GM23338 (cell line): ENCODE measurements around the gene USP32. TPM values are rescaled to one million over a fixed set of nuclear protein-coding genes. Genes with fewer than 3 reads are reported as not detected.

Source experiments
- ATAC-seq: fragments of 200-7000 bp; cut with Tn5 transposase; 3 replicates; pipeline ENCODE4 v1.9.1; 2020
- DNase-seq: peaks from one replicate; pipeline ENCODE4 v3.0.0-alpha.2; 2015; ENCODE audit warnings: low spot score
- H2AFZ ChIP-seq: fragments of 200-600 bp; sonication (generic); 2 replicates; pipeline ENCODE4 v1.8.0; 2016; ENCODE audit warnings: antibody characterized with exemption, mild to moderate bottlenecking, moderate library complexity
- H3F3A ChIP-seq: fragments of 200-600 bp; sonication (generic); replicated peaks from 2 replicates; pipeline ENCODE4 v1.8.0; 2017; ENCODE audit warnings: antibody characterized with exemption, mixed run types, low read depth
- H3K27ac ChIP-seq: fragments of 200-600 bp; sonication (generic); 2 replicates; pipeline ENCODE4 v1.6.1; 2016; ENCODE audit warnings: low read depth
- H3K27me3 ChIP-seq: fragments of 200-600 bp; sonication (generic); 2 replicates; pipeline ENCODE4 v1.8.0; 2016; ENCODE audit warnings: mild to moderate bottlenecking, mixed run types, moderate library complexity; ENCODE audit not compliant: insufficient read depth
- H3K36me3 ChIP-seq: fragments of 200-600 bp; sonication (generic); 2 replicates; pipeline ENCODE4 v1.8.0; 2016; ENCODE audit warnings: mild to moderate bottlenecking; ENCODE audit not compliant: insufficient read depth
- H3K4me1 ChIP-seq: fragments of 200-600 bp; sonication (generic); 2 replicates; pipeline ENCODE4 v1.8.0; 2016; ENCODE audit warnings: mild to moderate bottlenecking, moderate library complexity; ENCODE audit not compliant: insufficient read depth
- H3K4me2 ChIP-seq: fragments of 200-600 bp; sonication (generic); 2 replicates; pipeline ENCODE4 v1.7.1; 2017; ENCODE audit warnings: mixed run types
- H3K4me3 ChIP-seq: fragments of 200-600 bp; sonication (generic); 2 replicates; pipeline ENCODE4 v1.6.1; 2016; ENCODE audit warnings: mixed run types
- H3K79me2 ChIP-seq: fragments of 200-600 bp; sonication (generic); replicated peaks from 2 replicates; pipeline ENCODE4 v1.8.0; 2017; ENCODE audit warnings: mild to moderate bottlenecking; ENCODE audit not compliant: insufficient read depth
- H3K9me2 ChIP-seq: fragments of 200-600 bp; sonication (generic); 2 replicates; pipeline ENCODE4 v1.8.0; 2017; ENCODE audit not compliant: insufficient read depth
- H4K20me1 ChIP-seq: fragments of 200-600 bp; sonication (generic); replicated peaks from 2 replicates; pipeline ENCODE4 v1.8.0; 2017; ENCODE audit warnings: mild to moderate bottlenecking; ENCODE audit not compliant: insufficient read depth
- H3K27ac Mint-ChIP-seq: 2 replicates; pipeline ENCODE4 v1.8.0; 2020; ENCODE audit warnings: inconsistent platforms, mild to moderate bottlenecking, moderate library complexity, mixed read lengths
- H3K27me3 Mint-ChIP-seq: 3 replicates; pipeline ENCODE4 v1.8.0; 2022; ENCODE audit warnings: low read depth, mild to moderate bottlenecking, moderate library complexity, mixed read lengths, inconsistent platforms; ENCODE audit not compliant: insufficient read depth, poor library complexity
- H3K36me3 Mint-ChIP-seq: 3 replicates; pipeline ENCODE4 v1.8.0; 2021; ENCODE audit warnings: low read depth, mild to moderate bottlenecking, inconsistent platforms, moderate library complexity, mixed read lengths
- H3K4me1 Mint-ChIP-seq: 3 replicates; pipeline ENCODE4 v1.8.0; 2020; ENCODE audit warnings: mild to moderate bottlenecking, inconsistent platforms, mixed read lengths
- H3K4me3 Mint-ChIP-seq: 3 replicates; pipeline ENCODE4 v1.8.0; 2021; ENCODE audit warnings: moderate library complexity, mild to moderate bottlenecking, inconsistent platforms, mixed read lengths
- H3K9me3 Mint-ChIP-seq: 3 replicates; pipeline ENCODE4 v1.8.0; 2020; ENCODE audit warnings: moderate library complexity, mild to moderate bottlenecking, inconsistent platforms, mixed read lengths
- ETS1 ChIP-seq: IDR thresholded peaks from 2 replicates; pipeline ENCODE4 v1.6.1; 2016; ENCODE audit warnings: antibody characterized with exemption
- EZH2 ChIP-seq: fragments of 200-600 bp; sonication (generic); IDR thresholded peaks from one replicate; pipeline ENCODE4 v1.8.0; 2017; ENCODE audit warnings: antibody characterized with exemption, mild to moderate bottlenecking, low read depth; ENCODE audit not compliant: unreplicated experiment
- EZH2phosphoT487 ChIP-seq: fragments of 200-600 bp; sonication (generic); IDR thresholded peaks from one replicate; pipeline ENCODE4 v1.8.1; 2018; ENCODE audit warnings: antibody characterized with exemption; ENCODE audit not compliant: unreplicated experiment
- NANOG ChIP-seq: IDR thresholded peaks from 2 replicates; pipeline ENCODE4 v1.6.1; 2016; ENCODE audit warnings: antibody characterized with exemption, borderline replicate concordance
- POLR2AphosphoS5 ChIP-seq: IDR thresholded peaks from 2 replicates; pipeline ENCODE4 v1.6.1; 2016; ENCODE audit warnings: antibody characterized with exemption, low read depth
- STAT1 ChIP-seq: IDR thresholded peaks from one replicate; pipeline ENCODE4 v1.6.1; 2016; ENCODE audit warnings: antibody characterized with exemption; ENCODE audit not compliant: unreplicated experiment
- ZNF114 ChIP-seq: fragments of 250-450 bp; sonication (Bioruptor Pico); IDR thresholded peaks from 2 replicates; pipeline ENCODE4 v1.5.0; 2020; ENCODE audit warnings: mild to moderate bottlenecking, moderate library complexity
- ZNF462 ChIP-seq: fragments of 250-450 bp; sonication (Bioruptor Pico); IDR thresholded peaks from 2 replicates; pipeline ENCODE4 v1.5.0; 2020; ENCODE audit warnings: mild to moderate bottlenecking, moderate library complexity
- polyA plus RNA-seq: library from polyadenylated mRNA; unstranded; fragments of >200 nt; fragmentation: Nextera tagmentation; extraction: Ambion mirVana; gene quantifications from 2 replicates; pipeline ENCODE4 v1.2.1, GENCODE V29; 2016
- total RNA-seq: library from RNA; depleted of rRNA; stranded (reverse); fragments of >200 nt; shearing (Covaris generic); gene quantifications from 2 replicates; pipeline ENCODE4 v1.2.3, GENCODE V29; 2014
- TF ChIP-seq, protein P1 (sequence below), 2 experiments: fragments of 200-600 bp in 1 of 2; sonication (generic) in 1 of 2; conservative IDR thresholded peaks; 2 replicates each; pipeline versions ENCODE4 v1.5.1 to v1.6.1; 2016 to 2017; ENCODE audit warnings: antibody characterized with exemption in 2 of 2, low read depth in 2 of 2, mild to moderate bottlenecking in 2 of 2, moderate library complexity in 1 of 2
- TF ChIP-seq, protein P2 (sequence below): IDR thresholded peaks from one replicate; pipeline ENCODE4 v1.6.1; 2018; ENCODE audit warnings: antibody characterized with exemption; ENCODE audit not compliant: unreplicated experiment

Gene USP32
- total and polyA plus RNA-seq, 2 experiments from 2014 or later = 43.6 to 129 TPM

- TF ChIP-seq ZNF462 (CRISPR knock-in tag) (no peak), POLR2AphosphoS5 (no peak), STAT1 (no peak)
Observed at GRCh38 chr17:60358606-60359225, 33.2 kb downstream of the USP32 start (continued).

DNA sequence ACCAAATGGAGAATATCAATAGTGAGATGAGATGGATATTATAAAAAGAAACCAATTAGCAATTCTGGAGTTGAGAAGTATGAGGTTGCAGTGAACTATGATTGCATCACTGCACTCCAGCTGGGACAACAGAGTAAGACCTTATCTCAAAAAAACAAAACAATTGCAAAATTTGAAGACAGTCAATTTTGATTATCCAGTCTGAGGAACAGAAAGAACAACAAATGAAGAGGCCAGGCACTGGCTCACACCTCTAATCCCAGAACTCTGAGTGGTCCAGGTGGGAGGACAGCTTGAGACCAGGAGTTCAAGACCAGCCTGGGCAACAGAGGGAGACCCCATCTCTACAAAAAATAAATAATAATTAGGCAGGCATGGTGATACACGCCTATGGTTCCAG, 35.0 kb downstream of the USP32 start:
- Histone ChIP-seq H3K79me2 (peaks cover 100% of the 10 kb centered on the region), H3K9me2 (no peaks in the 10 kb centered on the region), H3K4me2 (no peak overlapping the region), H3F3A (no peaks in the 10 kb centered on the region), H3K27me3 (no peaks in the 10 kb centered on the region), H2AFZ (no peak overlapping the region), H3K36me3 (no peaks in the 10 kb centered on the region), H3K27ac (peak overlapping the region; percentile 76; the same call in 1 of the 2 replicates), H3K4me3 (no peak overlapping the region), H3K4me1 (peaks cover 19% of the 10 kb centered on the region), H4K20me1 (peaks cover 52% of the 10 kb centered on the region)
- H3K4me1 Mint-ChIP-seq = peaks cover 17% of the 10 kb centered on the region
- DNase-seq = no peak
- H3K36me3 Mint-ChIP-seq = 0 out of 3 replicates have a peak, but pooled peaks cover 2% of the 10 kb centered on the region
- peaks cover 5% of the 10 kb centered on the region for H3K27me3 Mint-ChIP-seq
- no peak overlapping the region for H3K4me3 Mint-ChIP-seq
- TF ChIP-seq POLR2AphosphoS5 = no peak
- TF ChIP-seq ETS1 = no peak
- TF ChIP-seq EZH2 = no peak
- TF ChIP-seq, protein P1, sequence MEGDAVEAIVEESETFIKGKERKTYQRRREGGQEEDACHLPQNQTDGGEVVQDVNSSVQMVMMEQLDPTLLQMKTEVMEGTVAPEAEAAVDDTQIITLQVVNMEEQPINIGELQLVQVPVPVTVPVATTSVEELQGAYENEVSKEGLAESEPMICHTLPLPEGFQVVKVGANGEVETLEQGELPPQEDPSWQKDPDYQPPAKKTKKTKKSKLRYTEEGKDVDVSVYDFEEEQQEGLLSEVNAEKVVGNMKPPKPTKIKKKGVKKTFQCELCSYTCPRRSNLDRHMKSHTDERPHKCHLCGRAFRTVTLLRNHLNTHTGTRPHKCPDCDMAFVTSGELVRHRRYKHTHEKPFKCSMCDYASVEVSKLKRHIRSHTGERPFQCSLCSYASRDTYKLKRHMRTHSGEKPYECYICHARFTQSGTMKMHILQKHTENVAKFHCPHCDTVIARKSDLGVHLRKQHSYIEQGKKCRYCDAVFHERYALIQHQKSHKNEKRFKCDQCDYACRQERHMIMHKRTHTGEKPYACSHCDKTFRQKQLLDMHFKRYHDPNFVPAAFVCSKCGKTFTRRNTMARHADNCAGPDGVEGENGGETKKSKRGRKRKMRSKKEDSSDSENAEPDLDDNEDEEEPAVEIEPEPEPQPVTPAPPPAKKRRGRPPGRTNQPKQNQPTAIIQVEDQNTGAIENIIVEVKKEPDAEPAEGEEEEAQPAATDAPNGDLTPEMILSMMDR (conservative IDR thresholded peaks at IDR 0.05; ENCODE audit: low read depth in 2 of 2) = no peak
- no peak for TF ChIP-seq NANOG
- TF ChIP-seq, protein P2, sequence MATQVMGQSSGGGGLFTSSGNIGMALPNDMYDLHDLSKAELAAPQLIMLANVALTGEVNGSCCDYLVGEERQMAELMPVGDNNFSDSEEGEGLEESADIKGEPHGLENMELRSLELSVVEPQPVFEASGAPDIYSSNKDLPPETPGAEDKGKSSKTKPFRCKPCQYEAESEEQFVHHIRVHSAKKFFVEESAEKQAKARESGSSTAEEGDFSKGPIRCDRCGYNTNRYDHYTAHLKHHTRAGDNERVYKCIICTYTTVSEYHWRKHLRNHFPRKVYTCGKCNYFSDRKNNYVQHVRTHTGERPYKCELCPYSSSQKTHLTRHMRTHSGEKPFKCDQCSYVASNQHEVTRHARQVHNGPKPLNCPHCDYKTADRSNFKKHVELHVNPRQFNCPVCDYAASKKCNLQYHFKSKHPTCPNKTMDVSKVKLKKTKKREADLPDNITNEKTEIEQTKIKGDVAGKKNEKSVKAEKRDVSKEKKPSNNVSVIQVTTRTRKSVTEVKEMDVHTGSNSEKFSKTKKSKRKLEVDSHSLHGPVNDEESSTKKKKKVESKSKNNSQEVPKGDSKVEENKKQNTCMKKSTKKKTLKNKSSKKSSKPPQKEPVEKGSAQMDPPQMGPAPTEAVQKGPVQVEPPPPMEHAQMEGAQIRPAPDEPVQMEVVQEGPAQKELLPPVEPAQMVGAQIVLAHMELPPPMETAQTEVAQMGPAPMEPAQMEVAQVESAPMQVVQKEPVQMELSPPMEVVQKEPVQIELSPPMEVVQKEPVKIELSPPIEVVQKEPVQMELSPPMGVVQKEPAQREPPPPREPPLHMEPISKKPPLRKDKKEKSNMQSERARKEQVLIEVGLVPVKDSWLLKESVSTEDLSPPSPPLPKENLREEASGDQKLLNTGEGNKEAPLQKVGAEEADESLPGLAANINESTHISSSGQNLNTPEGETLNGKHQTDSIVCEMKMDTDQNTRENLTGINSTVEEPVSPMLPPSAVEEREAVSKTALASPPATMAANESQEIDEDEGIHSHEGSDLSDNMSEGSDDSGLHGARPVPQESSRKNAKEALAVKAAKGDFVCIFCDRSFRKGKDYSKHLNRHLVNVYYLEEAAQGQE = no peak
- TF ChIP-seq ZNF114 (CRISPR knock-in tag) = no peak
- TF ChIP-seq EZH2phosphoT487 = no peak
- no peaks in the 10 kb centered on the region for H3K9me3 Mint-ChIP-seq
- H3K27ac Mint-ChIP-seq = peak overlapping the region; percentile 75; the same call in 1 of the 2 replicates
- ATAC-seq = no peak
